Peyer's patch (tissue), 4 donors: Measurements from ENCODE around the gene RTN4IP1.

ENCODE experiments used
- POLR2A ChIP-seq, 2 donors: fragments of 450-650 bp; IDR thresholded peaks; one replicate each; pipeline ENCODE4 v1.5.1; 2017; ENCODE audit warnings: antibody characterized with exemption in 2 of 2, mild to moderate bottlenecking in 2 of 2, moderate library complexity in 2 of 2
- TF ChIP-seq, protein P1 (sequence below), 6 experiments: fragments of 450-650 bp in 4 of 6; fragments of 200-600 bp in 2 of 6; sonication (generic) in 1 of 6; IDR thresholded peaks; one replicate each; pipeline ENCODE4 v1.5.1; 2017 to 2019; ENCODE audit warnings: antibody characterized with exemption in 6 of 6, mild to moderate bottlenecking in 3 of 6, moderate library complexity in 1 of 6

DNA sequence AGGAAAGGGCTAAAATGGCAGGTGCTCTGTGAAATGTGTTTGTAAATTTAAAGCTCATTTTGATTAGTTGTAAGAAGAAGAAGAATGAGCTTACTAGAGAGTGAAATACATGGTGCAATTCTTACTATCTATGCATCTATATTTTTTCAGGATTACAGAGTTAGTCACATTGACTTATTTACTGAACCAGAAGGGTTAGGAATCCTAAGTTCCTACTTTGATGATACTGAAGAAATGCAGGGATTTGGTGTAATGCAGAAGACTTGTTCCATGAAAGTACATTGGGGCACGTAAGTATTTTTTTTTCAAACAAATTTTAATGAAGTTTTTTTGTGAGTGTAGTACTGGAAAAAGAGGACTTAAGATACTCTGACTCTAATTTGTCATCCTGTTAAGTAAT lies 99.3 kb downstream of the RTN4IP1 start:
- TF ChIP-seq, protein P1, sequence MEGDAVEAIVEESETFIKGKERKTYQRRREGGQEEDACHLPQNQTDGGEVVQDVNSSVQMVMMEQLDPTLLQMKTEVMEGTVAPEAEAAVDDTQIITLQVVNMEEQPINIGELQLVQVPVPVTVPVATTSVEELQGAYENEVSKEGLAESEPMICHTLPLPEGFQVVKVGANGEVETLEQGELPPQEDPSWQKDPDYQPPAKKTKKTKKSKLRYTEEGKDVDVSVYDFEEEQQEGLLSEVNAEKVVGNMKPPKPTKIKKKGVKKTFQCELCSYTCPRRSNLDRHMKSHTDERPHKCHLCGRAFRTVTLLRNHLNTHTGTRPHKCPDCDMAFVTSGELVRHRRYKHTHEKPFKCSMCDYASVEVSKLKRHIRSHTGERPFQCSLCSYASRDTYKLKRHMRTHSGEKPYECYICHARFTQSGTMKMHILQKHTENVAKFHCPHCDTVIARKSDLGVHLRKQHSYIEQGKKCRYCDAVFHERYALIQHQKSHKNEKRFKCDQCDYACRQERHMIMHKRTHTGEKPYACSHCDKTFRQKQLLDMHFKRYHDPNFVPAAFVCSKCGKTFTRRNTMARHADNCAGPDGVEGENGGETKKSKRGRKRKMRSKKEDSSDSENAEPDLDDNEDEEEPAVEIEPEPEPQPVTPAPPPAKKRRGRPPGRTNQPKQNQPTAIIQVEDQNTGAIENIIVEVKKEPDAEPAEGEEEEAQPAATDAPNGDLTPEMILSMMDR (IDR thresholded peaks at IDR 0.05) = no peak
- no peak for TF ChIP-seq POLR2A (IDR thresholded peaks at IDR 0.05)
